ENCODE data around the gene FHIT.

GRCh38 chr3:61162965-61163364 is 88.3 kb downstream of the FHIT start:
- no peak for TF ChIP-seq CTCF (IDR thresholded peaks at IDR 0.05)
- TF ChIP-seq POLR2A (IDR thresholded peaks at IDR 0.05): no peak
